GM19099 (cell line): ENCODE data around the gene RND1.

Source experiments
- POLR2A ChIP-seq: IDR thresholded peaks from 3 replicates; pipeline ENCODE4 v1.6.1; 2011; ENCODE audit warnings: low read depth; ENCODE audit not compliant: insufficient read length; ENCODE audit errors: extremely low read depth

RND1 gene

DNA sequence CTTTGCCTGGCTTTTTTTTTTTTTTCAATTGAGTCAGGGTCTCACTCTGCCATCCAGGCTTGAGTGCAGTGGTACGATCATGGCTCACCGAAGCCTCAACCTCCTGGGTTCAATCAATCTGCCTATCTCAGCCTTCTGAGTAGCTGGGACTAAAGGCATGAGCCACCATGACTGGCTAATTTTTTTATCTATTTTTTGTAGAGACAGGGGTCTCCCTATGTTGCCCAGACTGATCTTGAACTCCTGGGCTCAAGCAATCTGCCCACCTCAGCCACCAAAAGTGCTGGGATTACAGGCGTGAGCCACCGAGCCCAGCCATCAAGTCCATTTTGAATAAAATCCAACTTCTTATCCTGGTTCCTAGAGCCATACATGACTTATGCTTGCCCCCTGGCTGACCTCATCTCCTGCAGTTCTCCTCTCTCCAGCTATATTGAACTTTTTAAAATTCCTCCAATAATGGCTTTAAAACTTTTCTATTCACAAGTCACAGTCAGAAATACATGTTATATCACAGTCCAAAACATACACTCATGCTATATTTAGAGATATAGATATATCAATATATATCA is 10.4 kb upstream of the RND1 start:
- no peak for TF ChIP-seq POLR2A

DNA sequence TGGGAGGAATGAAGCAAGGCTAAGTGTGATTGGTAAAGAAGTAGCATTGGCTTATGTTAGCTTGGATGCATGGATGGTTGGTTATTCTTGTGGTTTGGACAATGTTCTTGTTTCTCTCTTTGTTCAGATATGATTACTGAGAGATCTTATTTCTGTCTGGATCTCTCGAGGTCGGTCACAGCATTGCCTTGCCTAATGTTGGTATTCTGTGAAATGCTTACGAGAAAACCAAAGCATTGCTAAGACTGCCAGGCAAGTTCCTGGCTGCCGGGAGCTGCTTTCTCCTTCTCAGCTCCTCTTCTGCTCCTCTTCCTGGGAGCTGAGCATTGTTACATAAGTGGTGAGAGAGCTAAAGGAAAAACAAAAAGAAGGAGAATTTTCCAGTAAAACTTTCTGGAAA is 7.4 kb upstream of the RND1 start:
- TF ChIP-seq POLR2A: no peak

- TF ChIP-seq POLR2A: no peak
Measured at GRCh38 chr12:48869191-48869590, 3.5 kb upstream of the RND1 start.

- TF ChIP-seq POLR2A: no peak
Measured at GRCh38 chr12:48868451-48868850, 2.8 kb upstream of the RND1 start.

- no peak for TF ChIP-seq POLR2A
Measured at GRCh38 chr12:48866052-48866711, 512 bp upstream of the RND1 start.

GRCh38 chr12:48863291-48863690 is 2.4 kb downstream of the RND1 start:
- no peak for TF ChIP-seq POLR2A

GRCh38 chr12:48862760-48863159 is 2.9 kb downstream of the RND1 start:
- no peak for TF ChIP-seq POLR2A

- no peak for TF ChIP-seq POLR2A
Measured at GRCh38 chr12:48861111-48861510, 4.6 kb downstream of the RND1 start.

GRCh38 chr12:48859607-48860006 is 6.1 kb downstream of the RND1 start:
- no peak for TF ChIP-seq POLR2A

GRCh38 chr12:48858043-48858442 is 7.6 kb downstream of the RND1 start:
- no peak for TF ChIP-seq POLR2A

GRCh38 chr12:48857278-48857994 is 8.2 kb downstream of the RND1 start:
- TF ChIP-seq POLR2A: no peak

GRCh38 chr12:48856379-48856778 is 9.3 kb downstream of the RND1 start:
- TF ChIP-seq POLR2A: no peak

GRCh38 chr12:48854488-48854887 is 11.2 kb downstream of the RND1 start:
- no peak for TF ChIP-seq POLR2A

GRCh38 chr12:48852734-48853688 is 12.7 kb downstream of the RND1 start:
- peak; percentile 33 for TF ChIP-seq POLR2A
